H4 (cell line): ENCODE measurements around the gene CGB5. TPM values are rescaled to one million over a fixed set of nuclear protein-coding genes. Genes with fewer than 3 reads are reported as not detected.
"Not testable (repeated sequence)": the region's sequence is repeated elsewhere in the genome, so short reads cannot be mapped to it uniquely, and the experiment has no call there.

Source experiments
- DNase-seq: peaks from one replicate; pipeline ENCODE4 v3.0.0-alpha.2; 2015; ENCODE audit warnings: low spot score
- total RNA-seq: library from RNA; depleted of rRNA; stranded (reverse); fragments of >200 nt; shearing (Covaris generic); gene quantifications from 2 replicates; pipeline ENCODE4 v1.2.3, GENCODE V29; 2014; rRNA removed

CGB5 gene
- 0.33 and 3.3 TPM in 2 replicates for total RNA-seq

DNA sequence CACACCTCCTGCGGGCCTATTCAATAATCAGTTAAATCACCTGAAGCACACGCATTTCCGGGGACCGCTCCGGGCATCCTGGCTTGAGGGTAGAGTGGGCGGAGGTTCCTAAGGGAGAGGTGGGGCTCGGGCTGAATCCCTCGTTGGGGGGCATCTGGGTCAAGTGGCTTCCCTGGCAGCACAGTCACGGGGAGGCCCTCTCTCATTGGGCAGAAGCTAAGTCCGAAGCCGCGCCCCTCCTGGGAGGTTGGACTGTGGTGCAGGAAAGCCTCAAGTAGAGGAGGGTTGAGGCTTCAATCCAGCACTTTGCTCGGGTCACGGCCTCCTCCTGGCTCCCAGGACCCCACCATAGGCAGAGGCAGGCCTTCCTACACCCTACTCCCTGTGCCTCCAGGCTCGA, at the start of gene CGB5:
TSS of gene CGB5 (plus strand) at position 301 of the 400 bp plus-strand sequence. CDS start 362 bp downstream, outside the sequence.
- DNase-seq: not testable (repeated sequence)

- no peak for DNase-seq
Observed at GRCh38 chr19:48994035-48994386, 49.6 kb upstream of the CGB5 start.

GRCh38 chr19:48997972-48998371, 45.7 kb upstream of the CGB5 start:
- no peak for DNase-seq

- DNase-seq: peak; percentile 61
Observed at GRCh38 chr19:48999481-49000325, 43.9 kb upstream of the CGB5 start.

DNA sequence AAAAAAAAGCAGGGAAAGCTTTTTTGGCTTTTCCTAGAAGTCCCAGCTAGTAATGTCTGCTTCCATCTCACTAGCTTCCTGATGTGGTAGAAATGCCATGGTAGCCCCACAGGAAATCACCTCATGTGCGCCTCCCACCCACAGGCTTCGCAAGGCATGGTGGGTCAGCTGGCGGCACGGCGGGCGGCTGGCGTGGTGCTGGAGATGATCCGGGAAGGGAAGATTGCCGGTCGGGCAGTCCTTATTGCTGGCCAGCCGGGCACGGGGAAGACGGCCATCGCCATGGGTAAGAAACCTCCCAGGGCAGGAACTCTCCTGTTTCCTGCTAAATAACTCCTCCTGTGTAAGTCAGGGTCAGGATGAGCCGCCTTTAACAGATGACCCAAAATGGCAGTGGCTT, 39.5 kb upstream of the CGB5 start:
- DNase-seq: no peak

GRCh38 chr19:49004964-49005614, 38.6 kb upstream of the CGB5 start:
- DNase-seq: no peak

DNA sequence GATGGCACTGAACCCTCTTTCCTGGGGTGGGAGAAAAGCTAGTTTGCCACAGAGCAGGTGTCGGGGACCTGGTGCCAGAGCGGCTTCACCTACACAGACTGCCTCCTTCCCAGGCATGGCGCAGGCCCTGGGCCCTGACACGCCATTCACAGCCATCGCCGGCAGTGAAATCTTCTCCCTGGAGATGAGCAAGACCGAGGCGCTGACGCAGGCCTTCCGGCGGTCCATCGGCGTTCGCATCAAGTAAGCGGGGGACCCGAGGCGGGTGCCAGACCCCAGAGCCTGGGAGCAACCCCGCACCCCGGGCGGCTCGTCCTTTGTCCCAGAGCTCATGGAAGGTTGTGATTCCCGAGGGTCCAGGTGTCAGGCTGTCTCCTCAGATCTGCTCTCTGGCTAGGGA, 36.7 kb upstream of the CGB5 start:
- no peak for DNase-seq

DNA sequence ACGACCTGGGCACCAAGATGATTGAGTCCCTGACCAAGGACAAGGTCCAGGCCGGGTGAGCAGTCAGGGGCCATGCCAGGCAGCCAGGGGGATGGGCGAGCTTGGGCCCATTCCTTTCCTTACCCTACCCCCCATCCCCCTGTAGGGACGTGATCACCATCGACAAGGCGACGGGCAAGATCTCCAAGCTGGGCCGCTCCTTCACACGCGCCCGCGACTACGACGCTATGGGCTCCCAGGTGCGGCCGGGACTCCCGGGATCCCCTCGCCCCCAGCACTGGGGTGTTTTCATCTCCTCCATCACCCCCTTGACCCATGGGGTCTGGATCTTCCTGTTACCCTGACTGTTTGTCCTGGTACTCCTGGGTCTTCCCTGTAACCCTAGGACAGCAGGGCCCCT, 33.8 kb upstream of the CGB5 start:
- DNase-seq: no peak

DNA sequence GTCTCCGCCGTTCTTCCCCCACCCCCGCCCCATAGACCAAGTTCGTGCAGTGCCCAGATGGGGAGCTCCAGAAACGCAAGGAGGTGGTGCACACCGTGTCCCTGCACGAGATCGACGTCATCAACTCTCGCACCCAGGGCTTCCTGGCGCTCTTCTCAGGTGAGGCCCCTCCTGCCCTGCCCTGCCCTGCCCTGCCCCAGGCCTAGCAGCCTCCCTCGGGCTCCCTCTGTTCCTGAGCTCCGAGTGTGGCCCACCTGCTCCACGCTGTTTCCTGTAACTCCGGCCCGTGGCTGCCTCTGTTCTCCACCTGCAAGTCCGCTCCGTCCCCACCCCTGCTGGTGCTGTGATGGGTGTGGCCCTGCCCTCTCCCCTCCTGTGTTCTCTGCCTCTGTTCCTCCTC, 33.2 kb upstream of the CGB5 start:
- no peak for DNase-seq

DNA sequence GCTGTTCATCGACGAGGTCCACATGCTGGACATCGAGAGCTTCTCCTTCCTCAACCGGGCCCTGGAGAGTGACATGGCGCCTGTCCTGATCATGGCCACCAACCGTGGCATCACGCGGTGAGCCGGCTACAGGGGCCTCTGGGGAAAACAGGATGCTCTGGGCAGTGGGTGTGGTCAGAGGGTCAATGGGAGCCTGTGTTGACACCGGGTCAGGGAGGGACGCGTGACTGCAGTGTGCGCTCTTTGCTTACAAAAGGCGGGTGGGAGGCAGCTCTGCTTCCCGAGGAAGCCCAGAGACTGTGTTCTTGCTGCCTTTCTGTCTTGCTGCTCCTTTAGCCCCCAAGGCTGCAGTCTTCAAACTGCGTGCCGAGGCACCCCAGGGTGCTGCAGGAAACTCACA, 32.5 kb upstream of the CGB5 start:
- DNase-seq: no peak

DNA sequence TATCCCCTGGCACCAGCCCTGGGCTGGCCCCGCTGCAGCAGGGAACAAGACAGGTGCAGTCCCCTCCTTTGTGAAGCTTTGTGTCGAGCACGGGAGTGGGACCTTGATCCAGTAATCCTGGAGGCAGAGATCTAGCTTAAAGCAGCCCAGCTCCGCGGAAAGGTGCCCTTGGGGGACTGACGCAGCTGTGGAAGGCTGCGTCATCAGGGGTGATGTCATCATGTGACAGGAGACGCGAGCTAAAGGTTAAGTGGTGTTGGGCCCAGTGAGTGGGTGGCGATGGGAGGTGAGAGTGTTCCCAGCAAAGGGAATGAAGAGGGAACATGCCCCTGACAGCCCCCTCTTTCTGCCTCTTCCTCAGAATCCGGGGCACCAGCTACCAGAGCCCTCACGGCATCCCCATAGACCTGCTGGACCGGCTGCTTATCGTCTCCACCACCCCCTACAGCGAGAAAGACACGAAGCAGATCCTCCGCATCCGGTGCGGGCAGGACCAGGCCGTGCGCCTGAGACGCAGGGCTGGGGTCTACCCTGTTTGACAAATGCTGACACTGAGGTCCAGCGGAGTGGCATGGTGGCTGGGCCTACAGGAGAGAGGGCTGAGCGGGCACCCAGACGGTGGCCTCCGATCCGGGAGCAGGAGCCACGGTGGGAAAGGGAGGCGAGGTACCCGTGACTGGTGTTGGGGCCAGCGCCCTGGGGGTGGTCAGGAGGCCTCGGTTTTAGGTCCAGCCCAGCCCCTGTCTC, 29.4 kb upstream of the CGB5 start:
- peak; percentile 28 for DNase-seq

- DNase-seq: no peak
Observed at GRCh38 chr19:49014870-49015255, 28.8 kb upstream of the CGB5 start.

GRCh38 chr19:49016067-49016839, 27.4 kb upstream of the CGB5 start:
- DNase-seq: peak; percentile 10

DNA sequence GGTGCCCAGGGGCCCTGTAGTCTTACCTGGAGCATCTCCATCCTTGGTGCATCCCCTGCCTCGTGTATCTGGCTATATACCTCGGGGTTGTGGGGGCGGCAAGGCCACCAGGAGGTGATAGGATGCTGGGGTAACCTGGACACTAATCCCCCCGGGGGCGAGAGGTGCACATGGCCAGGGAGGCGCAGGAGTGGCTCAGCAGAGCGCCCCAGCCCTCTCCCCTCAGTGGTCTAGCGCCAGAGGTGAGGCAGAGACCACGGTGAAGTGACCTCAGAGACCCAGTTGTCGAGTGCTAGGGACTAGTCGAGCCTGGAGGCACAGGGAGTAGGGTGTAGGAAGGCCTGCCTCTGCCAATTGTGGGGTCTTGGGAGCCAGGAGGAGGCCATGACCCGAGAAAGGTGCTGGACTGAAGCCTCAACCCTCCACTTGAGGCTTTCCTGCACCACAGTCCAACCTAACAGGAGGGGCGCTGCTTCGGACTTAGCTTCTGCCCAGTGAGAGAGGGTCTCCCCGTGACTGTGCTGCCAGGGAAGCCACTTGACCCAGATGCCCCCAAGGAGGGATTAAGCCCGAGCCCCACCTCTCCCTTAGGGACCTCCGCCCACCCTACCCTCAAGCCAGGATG, 26.5 kb upstream of the CGB5 start, which contains the start of gene LHB:
TSS of gene LHB (minus strand) at position 51 of the 625 bp plus-strand sequence. CDS start at position 41, 10 bp downstream.
- no peak for DNase-seq

GRCh38 chr19:49017666-49018351, 25.8 kb upstream of the CGB5 start:
- peak; percentile 20 for DNase-seq

DNA sequence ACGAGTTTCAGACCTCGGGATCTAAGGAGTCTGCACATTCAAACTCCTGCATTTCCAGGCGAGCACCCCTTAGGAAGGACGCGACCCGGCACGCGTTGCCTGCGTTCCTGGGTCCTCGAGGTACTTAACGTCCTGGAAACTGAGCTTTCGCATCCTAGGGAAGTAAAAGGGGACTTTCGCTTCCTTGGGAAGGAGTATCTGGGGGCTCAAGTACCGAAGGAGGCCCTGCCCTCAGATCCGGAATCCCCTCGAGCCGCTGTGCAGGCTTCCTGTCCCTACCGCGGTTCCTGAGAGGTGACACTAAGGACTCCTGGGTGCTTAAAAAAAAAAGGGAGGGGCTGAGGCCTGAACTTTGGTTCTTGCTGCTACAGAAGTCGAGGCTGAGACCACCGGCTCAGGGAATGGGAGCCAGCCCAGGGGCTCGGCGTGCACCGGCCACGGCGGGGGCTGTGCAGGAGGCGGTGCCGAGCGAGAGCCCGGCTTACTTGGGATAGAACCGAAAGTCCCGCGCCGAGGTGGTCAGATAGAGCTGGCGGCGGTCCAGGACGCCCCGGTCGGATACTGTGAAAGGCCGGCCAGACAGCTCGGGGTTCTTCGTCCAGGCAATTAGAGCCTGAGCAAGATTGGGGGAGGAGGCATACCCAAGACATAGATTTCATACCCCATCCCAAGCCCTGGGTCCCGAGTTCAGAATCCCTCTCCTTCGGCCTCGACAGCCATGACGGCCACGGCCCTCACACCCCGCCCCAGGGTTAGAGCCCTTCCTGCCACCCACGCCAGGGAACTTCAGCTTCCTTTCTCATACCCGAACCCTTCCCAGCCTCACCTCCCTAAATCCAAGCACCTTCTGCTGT, 25.0 kb upstream of the CGB5 start:
- not testable (repeated sequence) for DNase-seq

DNA sequence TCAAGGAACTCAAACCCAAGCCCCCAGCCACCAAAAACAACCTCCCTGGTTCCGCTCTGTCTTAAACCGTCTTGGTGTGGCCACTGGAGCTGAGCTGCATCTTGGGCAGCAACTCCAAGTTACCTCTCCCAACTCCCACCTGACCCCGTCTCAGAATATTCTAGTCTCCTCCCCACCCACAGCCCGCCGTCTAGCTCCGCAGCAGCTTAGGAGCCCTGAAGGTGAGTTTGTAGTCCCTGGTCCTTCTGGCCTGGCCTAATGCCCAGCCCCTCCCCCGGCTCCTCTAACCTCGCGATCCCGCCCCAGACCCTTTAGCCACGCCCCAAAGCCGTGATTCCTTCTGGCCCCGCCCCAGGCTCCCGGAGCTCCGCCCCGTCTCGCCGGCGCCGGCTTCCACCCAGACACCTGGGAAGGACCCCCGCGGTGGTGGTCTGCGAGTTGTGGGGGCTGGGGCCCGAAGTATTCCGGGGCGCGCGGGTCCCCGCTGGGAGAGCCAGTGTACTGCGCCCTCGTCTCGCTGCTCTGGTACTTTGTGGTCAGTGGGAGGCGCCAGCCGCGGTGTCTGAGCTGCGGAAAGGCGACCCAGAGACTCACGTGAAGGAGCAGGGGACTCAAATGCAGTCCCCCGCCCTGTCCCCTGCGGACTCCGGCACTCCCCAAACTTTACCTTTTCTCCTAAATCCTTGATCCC, 24.3 kb upstream of the CGB5 start:
- DNase-seq: peak; percentile 16

- no peak for DNase-seq
Observed at GRCh38 chr19:49020342-49020741, 23.3 kb upstream of the CGB5 start.
